HG03565 (cell line): Measurements from ENCODE around the gene STK32C.
A peak's percentile ranks its signal among the peaks of the same experiment; 100 is the strongest.
"Not testable (repeated sequence)": the region's sequence is repeated elsewhere in the genome, so short reads cannot be mapped to it uniquely, and the experiment has no call there.

Experiments
- ATAC-seq: cut with Tn5 transposase; IDR thresholded peaks from one replicate; pipeline ENCODE4 v1.9.1; 2021; ENCODE audit warnings: mild to moderate bottlenecking, moderate library complexity; ENCODE audit not compliant: unreplicated experiment

The STK32C gene

DNA sequence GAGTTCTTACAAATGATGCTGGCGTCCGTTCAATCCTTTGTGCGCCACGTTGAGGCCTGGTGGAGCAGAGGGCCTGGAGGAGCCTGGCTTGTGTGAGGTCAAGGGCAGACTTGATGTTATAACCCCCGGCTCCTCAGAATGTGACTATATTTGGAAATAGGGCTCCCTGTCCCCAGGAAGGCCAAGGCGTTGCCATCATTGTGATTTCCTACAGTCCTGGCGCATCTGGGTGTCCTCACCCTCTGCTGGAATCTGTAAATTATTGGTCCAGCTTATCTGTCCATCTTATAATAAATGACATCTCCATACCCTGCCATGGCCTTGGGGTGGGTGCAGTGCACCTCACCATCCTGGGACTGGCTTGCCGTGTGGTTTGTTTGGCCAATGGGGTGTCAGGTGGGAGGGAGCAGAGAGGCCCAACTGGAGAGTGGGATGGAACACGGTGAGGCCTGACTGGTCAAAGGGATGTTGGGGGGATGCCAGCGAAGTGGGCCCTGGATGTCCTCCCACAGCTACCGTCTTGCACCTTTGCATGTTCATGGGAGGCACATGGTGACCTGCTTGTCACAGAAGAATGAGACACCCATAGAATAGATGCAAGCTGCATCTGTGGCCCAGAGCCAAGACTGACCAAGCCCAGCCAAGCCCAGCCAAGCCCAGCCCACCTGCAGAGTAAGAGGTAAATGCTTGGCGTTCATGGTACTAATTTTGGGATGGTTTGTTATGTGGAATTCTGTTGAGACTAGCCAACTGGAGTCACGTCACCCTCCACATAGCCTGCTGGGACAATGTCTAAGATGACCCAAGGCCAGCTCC, 13.1 kb upstream of the STK32C start:
- no peak for ATAC-seq

DNA sequence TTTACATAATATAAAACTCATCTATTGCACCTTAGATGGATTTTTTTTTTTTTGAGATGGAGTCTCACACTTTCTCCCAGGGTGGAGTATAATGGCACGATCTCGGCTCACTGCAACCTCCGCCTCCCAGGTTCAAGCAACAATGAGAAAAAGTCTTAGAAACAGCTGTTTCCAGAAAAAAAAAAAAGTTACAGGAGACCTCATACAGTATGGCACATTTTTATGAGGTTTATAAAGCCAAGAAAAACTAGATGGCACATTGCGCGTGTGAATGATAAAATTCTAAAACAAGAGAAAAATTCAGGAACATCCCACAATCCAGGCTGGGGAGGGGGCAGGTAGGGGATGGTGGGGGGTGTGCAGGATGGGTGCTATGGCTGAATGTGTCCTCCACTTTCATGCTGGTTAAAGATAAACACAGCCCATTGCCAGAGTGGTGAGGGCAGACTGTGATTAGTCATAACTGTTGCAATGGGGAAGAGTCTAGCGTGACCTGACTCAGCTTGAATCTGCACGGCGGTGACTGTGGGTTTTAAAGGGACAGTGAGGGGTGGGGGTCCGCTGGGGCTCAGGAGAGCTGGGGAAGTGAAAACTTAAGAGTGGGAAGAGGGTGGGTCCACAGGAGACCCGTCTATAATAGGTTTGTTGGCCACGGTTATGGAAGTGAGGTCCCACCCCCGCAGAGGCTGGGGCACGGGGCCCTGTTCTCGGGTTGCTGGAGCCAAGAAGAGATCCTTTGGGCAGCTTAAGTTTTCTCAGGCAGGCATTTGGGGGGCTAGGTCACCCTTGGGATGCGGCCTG, 12.3 kb upstream of the STK32C start:
- peak; percentile 94 for ATAC-seq

DNA sequence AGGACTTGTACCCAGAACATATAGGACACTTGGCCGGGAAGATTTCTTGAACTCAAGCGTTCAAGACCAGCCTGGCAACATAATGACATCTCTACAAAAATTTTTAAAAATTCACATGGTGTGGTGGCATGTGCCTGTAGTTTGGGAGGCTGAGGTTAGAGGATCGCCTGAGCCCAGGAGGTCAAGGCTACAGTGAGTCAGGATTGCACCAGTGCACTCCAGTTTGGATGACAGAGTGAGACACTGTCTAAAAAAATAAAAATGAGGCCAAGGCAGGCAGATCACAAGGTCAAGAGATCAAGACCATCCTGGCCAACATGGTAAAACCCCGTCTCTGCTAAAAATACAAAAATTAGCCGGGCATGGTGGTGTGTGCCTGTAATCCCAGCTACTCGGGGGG, 9.7 kb upstream of the STK32C start:
- not testable (repeated sequence) for ATAC-seq

DNA sequence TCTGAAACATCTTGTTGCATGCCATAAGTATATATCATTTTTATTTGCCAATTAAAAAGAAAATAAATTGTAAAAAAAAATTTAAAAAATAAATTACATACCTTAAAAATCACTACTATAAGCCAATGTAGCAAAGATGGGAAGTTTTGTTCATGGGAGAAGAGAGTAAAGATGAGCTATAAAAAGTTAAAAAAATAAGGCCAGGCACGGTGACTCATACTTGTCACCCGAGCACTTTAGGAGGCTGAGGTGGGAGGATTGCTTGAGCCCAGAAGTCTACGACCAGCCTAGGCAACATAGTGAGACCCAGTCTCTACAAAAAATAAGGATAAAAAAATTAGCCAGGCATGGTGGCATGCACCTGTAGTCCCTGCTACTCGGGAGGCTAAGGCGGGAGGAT, 8.4 kb upstream of the STK32C start:
- ATAC-seq, result no peak

GRCh38 chr10:132314881-132315280, 7.1 kb upstream of the STK32C start:
- not testable (repeated sequence) for ATAC-seq

- ATAC-seq, result no peak
These were observed 6.6 kb upstream of the STK32C start for GRCh38 chr10:132314336-132314735.

GRCh38 chr10:132313865-132314264, 6.1 kb upstream of the STK32C start:
- no peak for ATAC-seq

DNA sequence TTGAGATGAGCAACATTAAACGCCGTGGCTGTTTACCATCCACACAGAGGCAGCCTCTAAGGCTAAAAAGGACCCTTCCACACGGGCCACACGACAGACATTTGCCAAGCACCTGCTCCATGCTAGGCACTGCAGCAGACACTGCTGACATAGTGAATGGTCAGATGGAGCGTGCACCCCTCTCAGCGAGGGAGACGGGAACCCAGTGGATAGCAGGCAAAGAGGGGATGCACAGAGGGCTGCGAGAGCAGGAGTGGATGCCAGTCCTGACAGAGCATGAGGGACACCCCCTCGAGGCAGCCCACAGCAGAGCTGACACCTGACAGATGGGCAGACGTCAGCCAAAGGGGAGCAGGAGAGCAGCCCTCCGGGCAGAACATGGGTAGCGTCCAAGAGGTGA, 5.6 kb upstream of the STK32C start:
- no peak for ATAC-seq

GRCh38 chr10:132311338-132311939, 3.7 kb upstream of the STK32C start:
- no peak for ATAC-seq

DNA sequence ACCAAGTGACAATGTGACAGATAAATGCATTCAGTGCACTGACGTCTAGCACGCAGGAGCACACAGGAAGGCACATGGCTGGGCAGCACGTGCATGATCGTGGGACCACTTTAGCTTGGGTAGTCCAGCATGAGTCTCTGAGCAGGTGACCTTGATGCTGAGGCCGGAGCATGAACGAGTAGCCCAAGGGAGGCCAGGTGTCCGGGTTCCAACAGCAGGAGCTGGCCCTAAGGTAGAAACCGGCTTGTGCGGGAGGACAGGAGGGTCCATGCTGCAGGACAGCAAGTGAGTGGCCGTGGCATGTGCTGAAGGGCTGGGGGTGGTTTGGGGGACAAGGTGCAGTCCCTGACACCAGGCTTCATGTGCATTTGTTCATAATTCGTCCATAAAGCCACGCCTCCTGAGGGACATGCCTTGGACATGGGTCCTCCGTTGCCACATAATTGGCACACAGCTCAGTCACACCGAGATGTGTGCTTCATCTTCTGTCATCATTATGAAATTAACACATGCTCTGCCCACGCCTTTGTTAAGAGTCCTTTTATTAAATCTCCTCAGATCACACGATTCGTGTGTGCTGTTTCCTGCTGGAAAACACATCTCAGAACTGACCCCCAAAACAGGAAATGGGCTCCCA, 3.1 kb upstream of the STK32C start:
- no peak for ATAC-seq

DNA sequence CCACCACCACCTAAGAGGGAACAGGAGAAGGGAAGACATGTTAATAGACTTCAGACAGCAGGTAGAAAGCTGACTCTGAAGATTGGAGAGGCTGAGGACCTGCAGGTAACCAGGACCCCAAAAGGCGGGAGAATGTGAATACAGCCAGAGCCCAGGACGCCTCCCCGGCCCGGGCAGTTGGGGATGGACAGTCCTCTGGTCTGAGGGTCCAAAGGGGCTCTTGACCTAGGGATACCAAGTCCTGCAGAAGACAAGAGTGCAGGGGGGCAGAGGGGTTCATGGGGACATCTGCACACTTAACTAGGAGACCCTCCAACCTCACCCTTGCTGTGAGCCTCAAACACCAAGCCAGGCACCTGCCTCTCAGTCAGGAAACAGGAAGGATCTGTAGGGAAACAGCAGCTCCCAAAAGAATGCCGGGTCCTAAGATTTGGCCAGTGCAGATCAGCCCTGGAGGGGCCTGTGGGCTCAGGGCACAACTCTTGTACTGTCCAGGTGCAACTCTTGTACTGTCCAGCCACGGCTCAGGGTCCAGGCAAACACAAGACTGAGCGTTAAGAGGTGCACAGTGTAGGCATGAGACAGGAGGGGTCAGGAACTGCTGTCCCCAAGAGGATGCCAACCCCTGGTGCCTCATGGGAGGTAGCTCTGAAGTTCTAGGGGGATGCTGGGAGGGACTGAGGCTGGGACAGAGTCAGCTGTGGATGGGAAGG, 2.3 kb upstream of the STK32C start:
- no peak for ATAC-seq

DNA sequence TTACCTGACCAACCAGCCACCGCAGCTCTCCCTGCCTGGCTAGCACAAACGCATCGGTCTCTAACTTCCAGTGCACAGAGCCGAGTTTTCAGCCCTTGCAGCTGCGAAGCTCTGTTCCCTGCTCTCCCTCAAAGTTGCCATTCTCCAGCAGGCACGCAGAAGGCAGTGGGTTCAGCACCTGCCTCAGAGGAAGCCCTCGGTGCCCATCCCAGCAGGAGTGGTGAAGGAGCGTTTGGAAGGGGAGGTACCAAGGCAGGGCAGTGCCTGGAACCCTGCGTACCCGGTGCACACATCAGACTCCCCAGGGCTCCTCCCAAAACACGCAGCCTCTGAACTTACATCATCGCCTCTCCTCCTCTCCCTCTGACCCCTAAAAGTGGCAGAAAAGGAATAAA, 1.7 kb upstream of the STK32C start:
- no peak for ATAC-seq

DNA sequence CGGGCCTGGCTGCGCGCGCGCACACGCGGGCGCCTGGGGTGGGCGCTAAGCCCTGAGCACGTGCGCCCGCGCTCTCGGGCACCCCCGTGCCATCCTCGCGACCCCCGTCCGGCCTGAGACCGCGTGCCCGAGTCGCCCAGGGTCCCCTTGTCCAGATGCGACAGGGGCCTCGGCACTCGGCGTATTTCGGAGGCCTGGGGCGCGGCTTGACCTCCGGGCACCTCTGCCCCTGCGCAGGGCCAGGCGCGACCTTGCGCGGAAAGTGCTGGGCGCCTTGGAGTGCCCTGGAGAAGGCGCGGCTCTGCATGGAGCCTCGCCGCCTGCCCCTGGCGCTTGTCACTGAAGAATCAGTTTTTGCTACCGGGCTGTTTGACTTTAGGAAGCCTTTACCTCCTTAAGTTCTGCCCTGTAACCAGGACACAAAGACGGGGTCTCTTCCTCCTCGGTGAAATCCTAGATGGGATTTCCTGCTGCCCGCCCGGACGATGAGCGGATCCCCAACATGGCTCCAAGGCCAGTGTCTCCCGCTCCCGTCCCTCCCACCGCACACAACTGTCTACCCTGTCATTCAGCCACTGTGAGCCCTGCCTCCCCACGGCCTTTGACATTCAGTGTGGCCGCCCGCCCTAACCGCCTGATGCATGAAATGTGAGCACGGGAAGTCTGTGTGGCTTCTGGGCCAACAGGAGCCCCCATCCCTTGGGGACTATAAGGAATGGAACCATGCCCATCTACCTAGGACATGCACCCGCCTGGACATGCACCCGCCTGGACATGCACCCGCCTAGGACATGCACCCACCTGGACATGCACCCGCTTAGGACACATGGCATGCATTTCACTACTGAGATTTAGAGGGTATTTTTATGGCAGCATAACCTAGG, 1.1 kb upstream of the STK32C start:
- no peak for ATAC-seq

DNA sequence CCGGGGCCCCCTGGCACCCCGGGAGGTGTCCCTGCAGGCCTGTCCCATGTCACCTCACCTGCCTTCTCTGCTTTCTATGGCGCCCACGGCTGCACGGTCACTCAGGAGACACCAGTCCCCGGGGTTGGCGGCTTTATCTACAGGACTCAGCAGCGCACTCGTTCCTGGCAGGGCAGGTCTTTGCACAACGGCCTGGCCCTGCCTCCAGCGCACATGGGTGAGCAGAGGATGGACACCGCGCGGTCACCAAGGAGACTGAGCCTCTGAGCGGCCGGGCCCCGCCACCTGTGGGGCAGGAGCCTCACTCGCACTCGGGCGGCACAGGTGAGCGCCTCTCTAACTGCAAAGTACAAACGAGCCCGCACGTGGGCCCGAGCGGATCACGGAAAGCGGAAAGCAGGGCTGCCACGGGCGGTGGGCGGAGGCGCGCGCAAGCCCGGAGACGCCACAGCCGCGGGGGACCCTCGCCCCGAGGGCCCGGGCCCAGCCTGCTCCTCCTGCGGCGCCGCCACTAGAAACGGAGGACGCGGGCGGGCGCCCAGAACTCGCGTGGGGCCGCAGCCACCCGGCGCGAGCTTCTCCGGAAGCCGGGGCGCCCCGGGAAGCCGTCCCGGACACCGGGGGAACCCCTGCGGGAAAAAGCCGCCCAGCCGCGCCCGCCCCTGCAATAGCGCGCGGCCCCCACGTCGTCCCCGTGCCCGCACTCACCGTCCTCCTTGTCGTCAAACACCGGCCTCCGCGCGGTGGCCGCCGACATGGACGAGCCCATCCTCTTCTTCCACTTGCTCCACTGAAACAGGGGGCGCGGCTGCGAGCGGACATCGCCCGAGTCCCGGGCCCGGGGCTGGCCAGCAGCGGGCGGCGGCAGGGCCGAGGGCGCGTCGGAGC, 642 bp downstream of the STK32C start:
- peak; percentile 12 for ATAC-seq

DNA sequence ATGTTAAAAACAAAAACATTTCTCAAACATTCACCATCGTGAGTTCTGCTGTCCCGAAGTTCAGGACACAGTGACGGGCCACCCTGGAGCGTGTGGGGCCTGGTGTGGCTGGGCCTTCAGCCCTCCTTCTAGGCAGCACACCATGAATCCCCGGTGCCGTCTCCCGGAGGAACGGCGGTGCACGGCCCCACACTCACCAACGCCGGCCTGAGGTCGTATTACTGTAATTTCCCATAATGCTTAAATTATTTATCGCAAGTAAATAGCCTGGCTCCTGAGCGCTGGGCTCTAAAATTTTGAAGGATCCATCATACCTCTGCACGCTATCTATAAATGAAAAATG, 1.4 kb downstream of the STK32C start:
- no peak for ATAC-seq

DNA sequence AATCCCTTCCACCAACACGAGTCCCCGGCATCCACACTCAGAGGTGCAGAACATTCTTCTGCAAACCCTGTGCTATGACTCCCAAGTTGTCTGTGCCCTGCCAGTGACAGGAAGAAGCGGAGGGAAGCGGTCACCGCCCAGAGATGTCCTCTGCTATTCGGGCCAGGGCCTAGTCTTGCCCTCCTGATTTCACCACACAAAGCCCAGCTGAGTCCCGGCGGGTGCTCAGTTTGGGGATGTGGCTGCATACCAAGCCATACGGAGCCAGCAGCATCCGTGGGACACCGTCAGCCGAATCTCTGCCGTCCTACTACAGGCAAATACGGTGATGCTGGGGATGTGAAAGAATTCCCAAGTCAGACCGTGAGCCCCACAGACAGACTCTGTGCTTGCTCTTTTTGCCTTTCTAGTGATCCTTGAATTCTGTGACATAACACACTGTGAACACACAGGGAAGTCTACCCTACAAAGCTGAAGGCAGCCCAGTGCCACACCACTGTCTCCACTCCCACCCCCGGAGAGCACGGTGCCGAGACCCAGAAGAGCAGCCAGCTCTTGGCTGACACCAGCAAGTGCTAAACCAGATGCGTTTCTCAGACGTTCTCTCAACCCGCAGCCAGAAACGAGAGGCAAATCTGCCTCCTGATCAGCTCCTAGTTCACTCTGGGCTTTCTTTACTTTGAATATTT, 2.0 kb downstream of the STK32C start:
- ATAC-seq, result no peak

- ATAC-seq, result no peak
These were observed 2.8 kb downstream of the STK32C start for GRCh38 chr10:132304756-132305509.
